Astrocyte of the spinal cord (primary cell): ENCODE data around the gene GPR37.

Experiments used
- DNase-seq: peaks from one replicate; pipeline ENCODE4 v3.0.0; 2011; ENCODE audit warnings: low read depth, low spot score
- H3K4me3 ChIP-seq: 2 replicates; pipeline ENCODE4 v1.5.1; 2011; ENCODE audit warnings: low read depth, mild to moderate bottlenecking, low read length, moderate library complexity
- CTCF ChIP-seq: IDR thresholded peaks from 2 replicates; pipeline ENCODE4 v1.5.1; 2012; ENCODE audit warnings: low read depth, mild to moderate bottlenecking, low read length, inconsistent platforms
- in situ Hi-C: cut with HindIII; loops from 2 replicates; pipeline ENCODE4 v1.10.0; 2017; ENCODE audit warnings: low sequenced_read_pairs

GPR37 gene

DNA sequence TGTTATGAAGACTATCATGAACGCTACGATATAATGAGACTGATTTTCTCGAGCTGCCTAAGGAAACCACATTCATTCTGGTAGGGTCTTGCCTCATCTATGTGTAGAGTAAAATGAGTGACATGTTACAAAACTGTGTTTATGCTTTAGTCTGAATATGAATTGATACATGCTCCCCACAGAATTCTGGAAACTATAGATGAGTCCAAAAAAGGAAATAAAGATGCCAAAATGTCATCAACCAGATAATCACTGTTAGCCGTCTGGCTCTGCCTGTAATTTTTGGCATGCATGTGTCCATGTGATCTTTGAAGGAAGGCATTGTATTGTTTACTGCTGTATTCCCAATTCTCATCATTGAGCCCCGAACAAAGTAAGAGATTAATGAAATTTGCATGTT lies 42.6 kb upstream of the GPR37 start:
- TF ChIP-seq CTCF: no peak
- DNase-seq: no peak
- no peak overlapping the region for H3K4me3 ChIP-seq
- in situ Hi-C loops: no loop called here

DNA sequence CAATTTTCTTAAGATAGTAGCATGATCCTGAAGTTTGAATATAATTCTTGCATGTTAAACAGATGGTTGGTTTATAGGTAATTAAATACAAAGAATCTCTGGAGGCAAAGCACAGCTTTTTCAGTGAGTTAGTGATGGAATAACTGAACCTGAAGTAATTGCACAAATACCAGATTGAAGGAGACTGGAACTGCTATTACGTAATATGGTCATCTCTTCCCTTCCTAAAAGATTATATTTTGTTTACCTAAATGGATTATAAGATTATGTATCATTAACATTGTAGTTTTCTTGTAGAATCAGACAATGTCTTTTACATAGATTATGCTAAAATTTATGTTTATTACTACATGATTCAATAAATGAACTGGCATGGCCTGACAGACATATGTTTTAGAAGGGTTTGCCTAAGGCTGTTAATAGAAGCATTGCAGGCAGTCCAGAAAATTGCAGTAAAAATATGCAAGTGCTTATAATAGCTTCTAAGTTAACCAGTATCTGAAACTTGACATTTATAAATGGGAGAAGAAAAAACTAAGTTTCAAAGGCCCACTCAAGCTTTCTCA lies 35.8 kb upstream of the GPR37 start:
- TF ChIP-seq CTCF: no peak
- no peak overlapping the region for H3K4me3 ChIP-seq
- no peak for DNase-seq
- in situ Hi-C loops: no loop called here

- H3K4me3 ChIP-seq: no peak overlapping the region
- no peak for TF ChIP-seq CTCF
- in situ Hi-C loops: no loop called here
- no peak for DNase-seq
Measured at GRCh38 chr7:124800386-124800785, 34.8 kb upstream of the GPR37 start.

GRCh38 chr7:124799448-124799847 lies 33.9 kb upstream of the GPR37 start:
- TF ChIP-seq CTCF: no peak
- in situ Hi-C loops: no loop called here
- DNase-seq: no peak
- H3K4me3 ChIP-seq: no peak overlapping the region

DNA sequence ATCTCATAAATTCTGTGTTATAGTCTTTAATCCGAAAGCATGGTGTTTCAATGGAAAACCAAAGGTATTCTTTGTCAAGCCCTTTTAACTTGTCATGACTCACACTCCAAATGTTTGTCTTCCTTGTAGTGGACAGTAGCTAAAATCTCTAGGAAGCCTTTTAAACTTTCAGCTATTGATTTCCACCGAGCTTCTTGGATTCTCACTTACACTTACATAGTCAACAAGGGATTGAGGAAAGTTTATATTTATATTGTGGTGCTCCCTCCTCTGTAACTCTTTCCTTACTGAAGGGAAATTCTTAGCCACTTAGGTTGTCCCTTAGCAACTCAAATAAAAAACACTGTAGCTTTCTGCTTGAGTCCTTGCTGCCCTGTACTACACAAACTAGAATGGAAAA lies 31.2 kb upstream of the GPR37 start:
- TF ChIP-seq CTCF: no peak
- in situ Hi-C loops: no loop called here
- H3K4me3 ChIP-seq: no peak overlapping the region
- no peak for DNase-seq

DNA sequence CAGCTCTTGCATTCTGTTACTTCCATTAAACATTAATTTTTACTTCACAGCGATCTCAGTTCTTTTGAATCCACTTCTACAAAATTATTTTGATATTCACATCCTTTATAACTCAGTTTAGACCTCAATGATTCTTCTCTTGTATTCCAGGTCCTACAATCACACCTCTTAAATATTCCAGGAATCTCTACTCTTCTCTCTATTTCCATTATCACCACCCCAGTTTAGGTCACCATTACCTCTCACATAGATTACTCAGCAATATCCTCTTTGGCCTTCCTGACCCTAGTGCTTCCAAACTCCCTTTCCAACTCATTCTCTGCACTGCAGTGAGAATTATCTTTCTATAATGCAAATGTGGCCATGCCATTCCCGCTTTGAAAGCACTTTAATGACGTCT lies 27.1 kb upstream of the GPR37 start:
- no peak for DNase-seq
- no peak for TF ChIP-seq CTCF
- in situ Hi-C loops: no loop called here
- no peak overlapping the region for H3K4me3 ChIP-seq

GRCh38 chr7:124792002-124792401 lies 26.4 kb upstream of the GPR37 start:
- no peak for DNase-seq
- no peak for TF ChIP-seq CTCF
- in situ Hi-C loops: no loop called here
- H3K4me3 ChIP-seq: no peak overlapping the region
